Smooth muscle cell (in vitro differentiated cells): ENCODE results near the gene MICALL1. TPM values are rescaled to one million over a fixed set of nuclear protein-coding genes. Genes with fewer than 3 reads are reported as not detected.

Experiments
- DNase-seq: peaks from one replicate; lab custom pipeline; 2025; ENCODE audit not compliant: unreplicated experiment; lab: John Stamatoyannopoulos, UW
- H2AFZ ChIP-seq: fragments of 200-600 bp; sonication (generic); 2 replicates; pipeline ENCODE4 v1.6.0; 2016; ENCODE audit warnings: antibody characterized with exemption, low read depth, mild to moderate bottlenecking
- H3F3A ChIP-seq: fragments of 200-600 bp; sonication (generic); 2 replicates; pipeline ENCODE4 v1.6.0; 2017; ENCODE audit warnings: antibody characterized with exemption, low read depth
- H3K27ac ChIP-seq: fragments of 200-600 bp; sonication (generic); 2 replicates; pipeline ENCODE4 v1.5.1; 2016; ENCODE audit warnings: low read depth, mild to moderate bottlenecking
- H3K27me3 ChIP-seq: fragments of 200-600 bp; sonication (generic); 2 replicates; pipeline ENCODE4 v1.6.1; 2016; ENCODE audit warnings: low read depth, mild to moderate bottlenecking
- H3K36me3 ChIP-seq: fragments of 200-600 bp; sonication (generic); 2 replicates; pipeline ENCODE4 v1.5.1; 2016; ENCODE audit warnings: low read depth
- H3K4me1 ChIP-seq: fragments of 200-600 bp; sonication (generic); 2 replicates; pipeline ENCODE4 v1.5.1; 2016; ENCODE audit warnings: low read depth
- H3K4me2 ChIP-seq: fragments of 200-600 bp; sonication (generic); 2 replicates; pipeline ENCODE4 v1.6.0; 2016; ENCODE audit warnings: mild to moderate bottlenecking
- H3K4me3 ChIP-seq: fragments of 200-600 bp; sonication (generic); 2 replicates; pipeline ENCODE4 v1.5.1; 2016; ENCODE audit warnings: mild to moderate bottlenecking
- H3K79me2 ChIP-seq: fragments of 200-600 bp; sonication (generic); 2 replicates; pipeline ENCODE4 v1.6.0; 2016; ENCODE audit warnings: low read depth, mild to moderate bottlenecking
- H3K9ac ChIP-seq: fragments of 200-600 bp; sonication (generic); 2 replicates; pipeline ENCODE4 v1.6.0; 2016; ENCODE audit warnings: low read depth
- H3K9me3 ChIP-seq: fragments of 200-600 bp; sonication (generic); replicated peaks from 2 replicates; pipeline ENCODE4 v1.5.1; 2016; ENCODE audit warnings: low read depth
- H4K20me1 ChIP-seq: fragments of 200-600 bp; sonication (generic); 2 replicates; pipeline ENCODE4 v1.6.0; 2016; ENCODE audit warnings: low read depth
- CTCF ChIP-seq: fragments of 200-600 bp; sonication (generic); IDR thresholded peaks from 2 replicates; pipeline ENCODE4 v1.5.1; 2017; ENCODE audit warnings: borderline replicate concordance, mild to moderate bottlenecking, antibody characterized with exemption; ENCODE audit not compliant: insufficient read depth, poor library complexity, severe bottlenecking
- WGBS: methylation state at CpG from one replicate; pipeline ENCODE4 v1.1.7; 2016; ENCODE audit warnings: low lambda C conversion rate; 5-methylcytosine and 5-hydroxymethylcytosine counted together
- polyA plus RNA-seq: library from polyadenylated mRNA; unstranded; fragments of >200 nt; fragmentation: Nextera tagmentation; extraction: Ambion mirVana; gene quantifications from 2 replicates; pipeline ENCODE4 v1.2.1, GENCODE V29; 2016
- total RNA-seq: library from RNA; depleted of rRNA; stranded (reverse); fragments of >200 nt; gene quantifications from 2 replicates; pipeline ENCODE4 v1.2.3, GENCODE V29; 2014

Gene MICALL1
- total and polyA plus RNA-seq, 2 experiments from 2014 or later, result 8.7 to 24.9 TPM

DNA sequence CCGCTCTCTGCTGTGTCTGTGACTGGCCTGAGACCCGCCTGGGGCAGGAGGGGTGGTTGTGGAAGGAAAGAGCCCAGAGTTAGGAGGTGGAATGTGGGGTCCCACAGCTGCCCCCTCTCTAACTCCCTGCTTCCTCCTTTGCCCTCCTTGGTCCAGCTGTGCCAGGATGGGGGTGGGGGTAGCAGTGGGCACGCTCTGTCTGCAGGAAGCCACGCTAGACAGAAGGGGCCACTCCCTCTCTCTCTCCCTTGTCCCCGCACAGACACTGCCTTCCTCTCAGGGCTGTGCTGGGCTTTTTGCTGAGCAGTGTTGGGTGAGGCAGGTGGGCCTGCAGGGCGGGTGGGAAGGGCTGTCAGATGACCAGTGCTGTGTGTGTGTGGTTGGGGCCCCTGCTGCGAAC lies 80.3 kb downstream of the MICALL1 start:
- no peak overlapping the region for H3K4me3 ChIP-seq
- peaks cover 39% of the 10 kb centered on the region for H3K27me3 ChIP-seq
- no peak overlapping the region for H2AFZ ChIP-seq
- no peaks in the 10 kb centered on the region for H3K79me2 ChIP-seq
- no peak for TF ChIP-seq CTCF
- no peak overlapping the region for H3K9ac ChIP-seq
- no peak overlapping the region for H3K27ac ChIP-seq
- no peak overlapping the region for H3K4me2 ChIP-seq
- no peak for DNase-seq
- no peaks in the 10 kb centered on the region for H3K36me3 ChIP-seq
- no peaks in the 10 kb centered on the region for H3K9me3 ChIP-seq
- WGBS, result 93% methylated on average over 7 of the region's 7 CpGs
- H4K20me1 ChIP-seq, result peaks cover 29% of the 10 kb centered on the region
- H3K4me1 ChIP-seq, result no peaks in the 10 kb centered on the region
- H3F3A ChIP-seq, result no peaks in the 10 kb centered on the region

DNA sequence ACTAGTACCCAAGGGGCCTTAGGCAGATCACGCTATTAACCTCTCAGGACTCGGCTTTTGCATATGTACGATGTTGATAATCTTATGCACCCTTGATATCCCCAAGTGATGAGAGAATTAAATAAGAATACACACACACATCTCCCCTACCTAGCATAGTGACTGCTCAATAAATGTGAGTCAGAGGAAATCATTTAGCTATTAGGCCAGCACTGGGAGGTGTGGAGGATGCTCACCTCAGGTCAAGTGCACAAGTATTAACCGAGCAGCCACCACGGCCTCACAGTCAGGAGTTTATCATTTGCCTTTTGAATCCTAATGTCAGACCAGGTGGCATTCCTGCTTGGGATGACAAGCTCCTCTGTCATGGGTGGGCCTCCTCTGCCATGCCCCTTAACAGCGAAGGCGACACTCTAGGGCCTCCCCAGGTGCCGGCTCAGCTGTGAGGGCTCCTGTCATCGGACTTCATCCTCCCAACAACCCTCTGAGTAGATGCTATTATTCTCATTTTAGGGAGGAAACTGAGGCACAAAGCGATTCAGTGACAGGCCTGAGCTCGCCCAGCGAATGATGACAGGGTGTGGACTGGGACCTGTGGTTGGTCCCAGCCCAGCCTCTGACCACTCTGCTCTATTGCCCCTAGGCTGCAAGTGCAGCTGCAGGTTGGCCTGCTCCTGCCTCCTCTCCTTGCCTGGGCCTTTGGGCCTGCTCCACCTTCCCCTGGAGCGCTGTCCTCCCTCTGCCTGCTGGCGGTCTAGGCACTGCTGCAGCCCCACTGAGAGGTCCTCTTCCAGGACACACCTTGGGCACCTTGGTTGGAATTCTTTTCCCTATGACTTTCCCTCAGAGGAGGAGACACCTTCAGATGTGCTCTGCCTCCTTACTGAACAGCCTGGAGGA lies 83.3 kb downstream of the MICALL1 start:
- Histone ChIP-seq H4K20me1 (peaks cover under 1% of the 10 kb centered on the region), H3K9ac (no peak overlapping the region), H3K79me2 (no peaks in the 10 kb centered on the region), H3K27ac (no peak overlapping the region), H3K4me1 (no peaks in the 10 kb centered on the region), H3K36me3 (no peaks in the 10 kb centered on the region), H2AFZ (no peak overlapping the region), H3K4me2 (no peak overlapping the region), H3K4me3 (no peak overlapping the region), H3K9me3 (no peaks in the 10 kb centered on the region), H3K27me3 (peaks cover 9% of the 10 kb centered on the region), H3F3A (no peaks in the 10 kb centered on the region)
- TF ChIP-seq CTCF, result no peak
- DNase-seq, result no peak
- 96% methylated on average over 14 of the region's 14 CpGs for WGBS

- H3K27me3 ChIP-seq, result peaks cover under 1% of the 10 kb centered on the region
- no peak for DNase-seq
- H2AFZ ChIP-seq, result no peak overlapping the region
- no peak overlapping the region for H3K4me2 ChIP-seq
- H3K36me3 ChIP-seq, result no peaks in the 10 kb centered on the region
- H3K4me1 ChIP-seq, result no peaks in the 10 kb centered on the region
- H3K9ac ChIP-seq, result no peak overlapping the region
- no peaks in the 10 kb centered on the region for H3K79me2 ChIP-seq
- no peaks in the 10 kb centered on the region for H3K9me3 ChIP-seq
- H3K27ac ChIP-seq, result no peak overlapping the region
- 91% methylated on average over 5 of the region's 5 CpGs for WGBS
- TF ChIP-seq CTCF, result no peak
- no peaks in the 10 kb centered on the region for H4K20me1 ChIP-seq
- H3F3A ChIP-seq, result no peaks in the 10 kb centered on the region
- H3K4me3 ChIP-seq, result no peak overlapping the region
These were observed 84.2 kb downstream of the MICALL1 start for GRCh38 chr22:37990301-37990700.

DNA sequence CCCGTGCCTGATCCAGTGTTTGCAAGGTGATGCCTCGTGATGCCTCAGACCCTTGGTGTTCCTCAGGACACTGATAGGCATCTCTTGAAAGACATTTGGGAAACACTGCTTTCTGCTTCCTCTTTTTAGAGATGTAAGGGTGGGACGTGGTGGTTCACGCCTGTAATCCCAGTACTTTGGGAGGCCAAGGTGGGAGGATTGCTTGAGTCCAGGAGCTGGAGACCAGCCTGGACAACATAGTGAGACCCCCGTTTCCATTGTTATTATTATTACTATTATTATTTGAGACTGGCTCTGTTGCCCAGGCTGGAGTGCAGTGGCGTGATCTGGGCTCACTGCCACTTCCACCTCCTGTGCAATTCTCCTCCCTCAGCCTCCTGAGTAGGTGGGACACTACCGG lies 84.8 kb downstream of the MICALL1 start:
- H3K4me3 ChIP-seq, result no peak overlapping the region
- no peaks in the 10 kb centered on the region for H3K36me3 ChIP-seq
- H3K4me1 ChIP-seq, result no peaks in the 10 kb centered on the region
- H3K27me3 ChIP-seq, result no peaks in the 10 kb centered on the region
- no peak overlapping the region for H2AFZ ChIP-seq
- H3F3A ChIP-seq, result no peaks in the 10 kb centered on the region
- no peaks in the 10 kb centered on the region for H4K20me1 ChIP-seq
- H3K27ac ChIP-seq, result no peak overlapping the region
- no peaks in the 10 kb centered on the region for H3K79me2 ChIP-seq
- no peak overlapping the region for H3K4me2 ChIP-seq
- no peak overlapping the region for H3K9ac ChIP-seq
- no peaks in the 10 kb centered on the region for H3K9me3 ChIP-seq
- WGBS, result 94% methylated on average over 7 of the region's 7 CpGs
- no peak for DNase-seq
- no peak for TF ChIP-seq CTCF
